AG09319 (cell line): ENCODE measurements around the gene DPPA5.
"Not testable (repeated sequence)": the region's sequence is repeated elsewhere in the genome, so short reads cannot be mapped to it uniquely, and the experiment has no call there.

ENCODE experiments used
- DNase-seq: peaks from one replicate; pipeline ENCODE4 v3.0.0-alpha.2; 2010; ENCODE audit warnings: low read depth; ENCODE audit errors: extremely low read depth
- TF ChIP-seq, protein P1 (sequence below): IDR thresholded peaks from 2 replicates; pipeline ENCODE4 v1.5.1; 2011; ENCODE audit warnings: low read depth, mild to moderate bottlenecking, inconsistent platforms, low read length, moderate library complexity

Gene DPPA5

DNA sequence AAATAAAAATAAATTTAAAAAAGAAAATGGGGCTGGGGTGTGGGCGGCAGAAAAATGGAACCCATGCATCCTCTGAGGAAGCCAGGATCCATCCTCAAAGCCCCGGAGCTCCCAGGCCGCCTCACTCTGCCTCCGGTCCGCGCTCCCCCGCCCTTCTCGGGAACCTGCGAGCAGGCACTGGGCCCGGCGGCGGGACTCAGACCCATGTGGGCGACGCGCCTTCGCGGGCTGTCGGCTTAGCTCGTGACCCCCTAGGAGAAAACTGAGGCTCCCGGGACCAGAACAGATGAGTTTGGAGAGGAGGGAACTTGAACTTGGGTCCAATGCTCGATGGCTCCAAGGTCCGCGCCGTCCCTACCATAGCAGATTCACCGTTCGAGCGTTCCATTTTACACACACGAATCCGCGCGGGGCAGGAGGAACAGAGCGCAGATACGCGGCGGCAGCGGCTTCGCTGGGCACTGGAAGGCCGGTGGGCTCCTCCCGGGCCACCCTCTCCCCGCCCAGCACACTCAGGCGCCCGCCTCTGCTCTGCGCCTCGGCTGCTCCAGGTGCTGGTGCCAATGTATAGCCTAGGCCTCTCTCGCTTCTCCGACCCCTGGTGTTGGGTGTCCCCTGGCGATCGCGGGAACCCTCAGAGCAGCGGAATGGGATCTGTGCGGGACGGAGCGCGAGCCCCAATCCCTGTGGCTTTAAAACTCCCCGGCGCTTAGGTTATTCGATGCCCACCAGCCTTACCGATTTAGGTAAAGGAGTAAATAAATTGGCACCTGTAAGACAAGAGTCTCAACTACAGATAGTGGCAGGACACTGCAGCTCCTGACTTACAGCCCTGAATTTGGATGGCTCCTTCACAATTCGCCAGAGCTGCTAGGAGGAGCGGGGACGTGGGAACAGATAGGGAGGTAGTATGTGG is 39.2 kb downstream of the DPPA5 start:
- TF ChIP-seq, protein P1, sequence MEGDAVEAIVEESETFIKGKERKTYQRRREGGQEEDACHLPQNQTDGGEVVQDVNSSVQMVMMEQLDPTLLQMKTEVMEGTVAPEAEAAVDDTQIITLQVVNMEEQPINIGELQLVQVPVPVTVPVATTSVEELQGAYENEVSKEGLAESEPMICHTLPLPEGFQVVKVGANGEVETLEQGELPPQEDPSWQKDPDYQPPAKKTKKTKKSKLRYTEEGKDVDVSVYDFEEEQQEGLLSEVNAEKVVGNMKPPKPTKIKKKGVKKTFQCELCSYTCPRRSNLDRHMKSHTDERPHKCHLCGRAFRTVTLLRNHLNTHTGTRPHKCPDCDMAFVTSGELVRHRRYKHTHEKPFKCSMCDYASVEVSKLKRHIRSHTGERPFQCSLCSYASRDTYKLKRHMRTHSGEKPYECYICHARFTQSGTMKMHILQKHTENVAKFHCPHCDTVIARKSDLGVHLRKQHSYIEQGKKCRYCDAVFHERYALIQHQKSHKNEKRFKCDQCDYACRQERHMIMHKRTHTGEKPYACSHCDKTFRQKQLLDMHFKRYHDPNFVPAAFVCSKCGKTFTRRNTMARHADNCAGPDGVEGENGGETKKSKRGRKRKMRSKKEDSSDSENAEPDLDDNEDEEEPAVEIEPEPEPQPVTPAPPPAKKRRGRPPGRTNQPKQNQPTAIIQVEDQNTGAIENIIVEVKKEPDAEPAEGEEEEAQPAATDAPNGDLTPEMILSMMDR, result no peak
- no peak for DNase-seq

DNA sequence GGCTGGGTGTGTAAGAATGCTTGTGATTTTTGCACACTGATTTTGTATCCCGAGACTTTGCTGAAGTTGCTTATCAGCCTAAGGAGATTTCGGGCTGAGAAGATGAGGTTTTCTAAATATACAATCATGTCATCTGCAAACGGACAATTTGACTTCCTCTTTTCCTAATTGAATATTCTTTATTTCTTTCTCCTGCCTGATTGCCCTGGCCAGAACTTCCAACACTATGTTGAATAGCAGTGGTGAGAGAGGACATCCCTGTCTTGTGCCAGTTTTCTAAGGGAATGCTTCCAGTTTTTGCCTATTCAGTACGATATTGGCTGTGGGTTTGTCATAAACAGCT is 43.6 kb downstream of the DPPA5 start:
- DNase-seq, result not testable (repeated sequence)

DNA sequence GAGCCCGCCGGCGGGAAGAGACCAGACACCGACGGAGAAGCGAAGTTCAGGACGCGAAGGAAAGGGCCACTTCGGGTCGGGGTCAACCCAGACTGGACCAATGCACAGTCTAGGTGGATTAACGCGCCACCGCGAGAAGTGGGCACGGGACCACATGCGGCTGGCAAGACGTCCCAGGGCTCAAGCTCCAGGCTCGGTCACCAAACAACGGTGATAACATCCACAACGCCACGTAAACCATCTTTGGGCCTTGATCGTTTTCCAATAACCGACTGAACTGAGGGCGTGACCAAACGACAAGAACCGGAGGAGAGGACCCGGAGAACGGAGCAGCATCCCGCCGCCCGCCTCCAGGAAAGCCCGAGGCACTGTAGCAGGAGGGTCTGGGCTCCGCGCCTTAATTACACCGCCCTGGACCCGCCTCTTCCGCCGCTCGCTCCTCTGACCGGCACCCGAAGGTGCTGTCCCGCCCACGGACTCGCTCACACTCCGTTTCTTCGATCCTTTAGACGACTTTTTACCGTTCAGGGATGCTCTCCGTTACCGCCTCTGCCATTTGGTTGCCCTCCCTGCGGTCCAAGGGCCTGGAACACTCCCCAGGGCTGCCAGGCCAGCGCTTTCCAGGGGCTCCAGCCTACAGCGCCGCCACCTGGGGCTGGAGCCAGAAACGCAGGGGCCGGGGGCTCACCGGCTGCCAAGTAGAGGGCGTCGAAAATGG is 44.1 kb downstream of the DPPA5 start:
- DNase-seq, result no peak
- TF ChIP-seq, protein P1, result peak; percentile 75

DNA sequence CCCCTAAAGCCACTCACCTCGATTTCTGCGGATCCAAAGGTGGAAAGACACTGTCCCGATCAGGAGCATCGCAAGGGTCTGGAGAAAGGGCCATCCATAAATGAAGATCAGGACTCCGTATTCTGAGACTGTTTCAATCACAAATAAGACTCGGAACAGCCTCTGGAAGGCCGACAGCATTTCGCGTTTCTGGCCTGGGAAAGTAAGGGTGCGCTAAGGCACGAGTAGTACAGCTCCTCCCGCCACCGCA is 44.6 kb downstream of the DPPA5 start:
- TF ChIP-seq, protein P1, result no peak
- no peak for DNase-seq

DNA sequence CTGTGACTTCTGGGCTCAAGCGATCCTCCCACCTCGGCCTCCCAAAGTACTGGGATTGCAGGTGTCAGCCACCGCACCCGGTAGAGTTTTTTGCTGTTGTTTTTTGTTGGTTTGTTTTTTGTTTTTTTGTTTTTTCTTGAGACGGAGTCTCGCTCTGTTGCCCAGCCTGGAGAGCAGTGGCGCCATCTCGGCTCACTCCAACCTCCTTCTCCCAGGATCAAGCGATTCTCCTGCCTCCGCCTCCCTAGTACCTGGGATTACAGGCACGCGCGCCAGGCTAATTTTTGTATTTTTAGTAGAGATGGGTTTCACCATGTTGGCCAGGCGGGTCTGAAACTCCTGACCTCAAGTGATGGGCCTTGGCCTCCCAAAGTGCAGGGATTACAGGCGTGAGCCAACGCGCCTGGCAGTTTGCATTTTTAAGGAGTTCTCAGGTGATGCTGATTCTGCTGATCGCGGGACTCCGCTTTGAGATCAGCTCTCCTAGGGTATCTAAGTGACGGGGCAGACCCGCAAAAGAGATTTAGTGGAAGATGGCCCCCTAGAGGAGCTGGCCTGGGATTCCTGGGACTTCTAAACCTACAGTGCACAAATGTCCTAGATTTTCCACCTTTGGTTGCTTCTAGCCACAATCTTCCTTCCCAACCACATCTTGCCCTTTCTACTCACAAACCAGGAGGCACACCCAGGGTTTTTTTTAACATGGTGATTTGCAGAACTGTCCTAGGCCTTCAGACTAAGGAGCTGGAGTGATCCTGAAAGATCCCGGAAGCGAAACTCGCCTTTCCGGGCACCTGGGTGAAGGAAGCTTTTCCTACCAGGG is 45.2 kb downstream of the DPPA5 start:
- TF ChIP-seq, protein P1, result peak; percentile 16
- no peak for DNase-seq

DNA sequence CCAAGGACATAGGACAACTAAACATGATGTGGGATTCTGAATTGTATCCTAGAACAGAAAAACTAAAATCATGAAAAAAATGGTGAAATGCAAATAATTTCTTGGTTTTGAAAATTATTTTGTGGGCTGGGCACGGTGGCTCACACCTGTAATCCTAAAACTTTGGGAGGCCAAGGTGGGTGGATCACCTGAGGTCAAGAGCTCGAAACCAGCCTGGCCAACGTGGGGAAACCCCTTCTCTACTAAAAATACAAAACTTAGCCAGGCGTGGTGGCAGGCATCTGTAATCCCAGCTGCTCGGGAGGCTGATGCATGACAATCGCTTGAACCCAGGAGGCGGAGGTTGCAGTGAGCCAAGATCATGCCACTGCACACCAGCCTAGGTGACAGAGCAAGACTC is 50.3 kb downstream of the DPPA5 start:
- DNase-seq, result not testable (repeated sequence)
